ENCODE measurements around the gene GALNT13.

DNA sequence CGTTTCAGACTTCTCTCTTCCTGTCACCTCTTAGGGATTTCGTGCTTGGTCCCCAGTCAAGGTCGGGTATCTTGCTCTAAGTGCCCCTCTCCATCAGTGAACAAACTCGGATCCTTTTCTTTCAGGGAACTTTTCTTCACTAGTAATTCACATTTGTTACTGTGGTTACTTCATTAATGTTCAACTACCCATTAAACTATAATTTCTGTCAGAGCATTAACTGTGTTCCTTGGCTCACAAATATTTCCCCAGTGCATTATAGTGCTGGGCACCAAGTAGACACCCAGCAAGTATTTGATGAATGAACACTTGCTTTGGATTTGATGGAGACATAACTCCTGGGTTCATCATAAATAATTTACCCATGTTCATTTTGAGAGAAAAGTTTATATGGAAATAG is 617.1 kb downstream of the GALNT13 start:
- TF ChIP-seq, protein P1, sequence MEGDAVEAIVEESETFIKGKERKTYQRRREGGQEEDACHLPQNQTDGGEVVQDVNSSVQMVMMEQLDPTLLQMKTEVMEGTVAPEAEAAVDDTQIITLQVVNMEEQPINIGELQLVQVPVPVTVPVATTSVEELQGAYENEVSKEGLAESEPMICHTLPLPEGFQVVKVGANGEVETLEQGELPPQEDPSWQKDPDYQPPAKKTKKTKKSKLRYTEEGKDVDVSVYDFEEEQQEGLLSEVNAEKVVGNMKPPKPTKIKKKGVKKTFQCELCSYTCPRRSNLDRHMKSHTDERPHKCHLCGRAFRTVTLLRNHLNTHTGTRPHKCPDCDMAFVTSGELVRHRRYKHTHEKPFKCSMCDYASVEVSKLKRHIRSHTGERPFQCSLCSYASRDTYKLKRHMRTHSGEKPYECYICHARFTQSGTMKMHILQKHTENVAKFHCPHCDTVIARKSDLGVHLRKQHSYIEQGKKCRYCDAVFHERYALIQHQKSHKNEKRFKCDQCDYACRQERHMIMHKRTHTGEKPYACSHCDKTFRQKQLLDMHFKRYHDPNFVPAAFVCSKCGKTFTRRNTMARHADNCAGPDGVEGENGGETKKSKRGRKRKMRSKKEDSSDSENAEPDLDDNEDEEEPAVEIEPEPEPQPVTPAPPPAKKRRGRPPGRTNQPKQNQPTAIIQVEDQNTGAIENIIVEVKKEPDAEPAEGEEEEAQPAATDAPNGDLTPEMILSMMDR (conservative IDR thresholded peaks at IDR 0.05; ENCODE audit: low read length) = no peak
- no peak for TF ChIP-seq EZH2phosphoT487 (IDR thresholded peaks at IDR 0.05; ENCODE audit: borderline replicate concordance, low read depth, low read length)

Data from OCI-LY7 (cell line).